Stimulated activated CD4-positive, alpha-beta T cell treated with anti-CD3 and anti-CD28 coated beads, Interleukin-2, amount 100 ng/mL, for 4 hours (primary cell): ENCODE data around the gene FAM184B.

Source experiments
- DNase-seq: peaks from one replicate; pipeline ENCODE4 v3.0.0-alpha.2; 2020; ENCODE audit warnings: low read depth

The FAM184B gene

DNA sequence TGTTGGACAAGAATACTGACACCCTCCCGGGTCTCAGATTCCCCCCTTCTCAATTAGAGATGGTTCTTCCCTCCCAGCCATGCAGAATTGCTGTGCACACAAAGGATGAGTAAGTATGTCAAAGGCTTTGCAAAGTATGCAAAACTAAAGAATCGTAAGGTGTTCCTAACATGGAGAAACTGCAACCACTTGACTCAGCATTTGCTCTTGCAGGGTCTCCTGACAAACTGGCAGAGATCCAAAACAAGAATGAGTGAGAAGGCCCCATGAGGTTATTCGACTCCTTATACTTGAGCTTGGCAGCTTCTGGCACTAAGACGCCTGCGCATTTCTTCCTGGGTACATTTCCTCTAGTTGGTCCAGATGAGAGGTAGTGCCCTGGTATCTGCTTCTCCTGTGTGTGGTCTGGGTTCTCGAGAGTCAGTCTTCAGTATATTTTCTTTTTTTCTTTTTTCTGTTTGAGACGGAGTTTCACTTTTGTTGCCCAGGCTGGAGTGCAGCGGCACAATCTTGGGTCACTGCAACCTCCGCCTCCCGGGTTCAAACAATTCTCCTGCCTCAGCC is 8.2 kb downstream of the FAM184B start:
- no peak for DNase-seq

GRCh38 chr4:17771284-17771908 is 10.0 kb downstream of the FAM184B start:
- no peak for DNase-seq

DNA sequence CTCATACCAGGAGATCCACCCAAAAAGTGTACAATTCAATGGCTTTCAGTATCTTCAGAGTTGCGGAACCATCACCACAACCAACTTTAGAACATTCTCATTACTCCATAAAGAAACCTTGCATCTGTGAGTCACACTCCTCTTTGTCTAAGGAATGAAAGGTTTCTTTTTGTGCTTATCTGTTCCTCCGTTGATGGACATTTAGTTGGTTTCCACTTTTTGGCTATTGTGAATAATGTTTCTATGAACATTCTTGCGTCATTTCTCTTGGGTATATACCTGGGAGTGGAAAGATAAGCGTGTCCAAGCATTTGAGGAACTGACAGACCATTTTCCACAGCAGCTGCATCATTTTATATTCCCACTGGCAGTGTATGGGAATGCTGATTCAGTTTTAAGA is 10.6 kb downstream of the FAM184B start:
- no peak for DNase-seq

DNA sequence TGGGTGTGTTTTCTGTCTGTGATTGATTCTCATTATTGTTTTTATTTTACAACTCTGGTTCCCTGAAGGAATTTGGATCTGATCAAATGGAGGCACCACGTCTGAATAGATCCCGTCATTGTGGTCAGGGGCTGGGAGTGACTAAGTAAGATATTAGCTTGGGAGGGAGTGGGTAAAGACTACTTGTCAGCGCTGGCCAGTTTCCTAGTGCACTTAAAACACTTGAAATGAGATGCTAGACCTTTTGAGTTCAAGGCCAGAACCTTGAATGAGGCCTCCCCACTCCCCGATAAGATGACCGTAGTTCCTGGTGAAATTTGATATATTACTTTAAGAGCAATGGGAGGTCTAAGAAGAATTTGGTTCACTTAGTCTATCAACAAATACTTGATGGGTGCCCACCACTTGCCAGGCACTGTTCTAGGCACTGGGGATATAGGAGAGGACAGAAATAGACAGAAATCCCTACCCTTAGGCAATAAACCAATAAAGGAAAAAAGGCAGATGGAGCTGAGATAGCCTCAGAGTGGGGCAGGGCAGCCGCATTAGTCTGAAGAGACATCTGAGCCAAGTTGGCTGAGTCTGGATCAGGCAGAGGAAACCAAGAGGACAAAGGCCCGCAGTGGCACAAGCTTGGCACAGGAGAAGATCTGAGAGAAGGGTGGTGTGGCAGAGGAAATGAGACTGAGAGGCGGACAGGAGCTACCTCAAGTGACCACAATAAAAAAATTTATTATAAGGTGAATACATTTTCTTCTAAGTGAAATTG is 11.8 kb downstream of the FAM184B start:
- DNase-seq: no peak

GRCh38 chr4:17766826-17767458 is 14.5 kb downstream of the FAM184B start:
- no peak for DNase-seq

DNA sequence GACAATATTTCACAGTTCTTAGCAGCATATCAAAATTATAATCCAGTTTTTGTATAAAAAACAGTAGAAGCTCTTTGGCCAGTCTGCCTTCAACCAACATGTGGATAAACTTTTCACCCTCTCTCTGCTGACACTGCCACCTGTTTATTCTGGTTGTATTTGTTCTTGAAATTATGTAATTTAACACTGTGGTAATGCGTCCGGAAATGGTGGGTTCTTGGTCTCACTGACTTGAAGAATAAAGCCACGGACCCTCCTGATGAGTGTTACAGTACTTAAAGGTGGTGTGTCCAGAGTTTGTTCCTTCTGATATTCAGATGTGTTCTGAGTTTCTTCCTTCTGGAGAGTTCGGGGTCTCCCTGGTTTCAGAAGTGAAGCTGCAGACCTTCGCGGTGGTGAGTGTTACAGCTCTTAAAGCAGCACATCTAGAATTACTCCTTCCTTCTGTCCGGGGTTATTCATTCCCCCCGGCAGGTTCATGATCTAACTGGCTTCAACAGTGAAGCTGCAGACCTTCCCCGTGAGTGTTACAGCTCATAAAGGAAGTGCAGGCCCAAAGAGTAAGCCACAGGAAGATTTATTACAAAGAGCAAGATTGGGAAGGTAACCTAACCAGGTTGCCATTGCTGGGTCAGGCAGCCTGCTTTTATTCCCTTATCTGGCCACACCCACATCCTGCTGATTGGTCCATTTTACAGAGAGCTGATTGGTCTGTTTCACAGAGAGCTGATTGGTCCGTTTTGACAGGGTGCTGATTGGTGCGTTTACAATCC is 15.7 kb downstream of the FAM184B start:
- DNase-seq: no peak

DNA sequence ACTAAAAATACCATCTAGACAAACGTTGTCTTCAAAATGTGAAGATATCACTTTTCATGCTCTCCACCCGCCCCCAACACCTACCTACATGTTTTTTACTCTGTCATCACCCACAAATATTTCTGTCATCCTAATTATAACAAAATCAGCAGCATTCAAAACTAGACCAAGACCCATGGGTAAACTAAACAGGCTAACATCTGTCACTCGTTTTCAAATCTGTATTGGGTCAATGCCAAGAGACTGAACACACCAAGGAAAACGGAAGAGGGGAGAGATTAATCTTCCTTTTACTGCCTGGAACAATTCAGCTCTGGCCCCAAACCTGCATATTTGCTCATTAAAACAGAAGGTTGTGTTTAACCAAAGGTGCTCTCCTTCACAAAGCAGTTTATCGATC is 17.5 kb downstream of the FAM184B start:
- DNase-seq: no peak

DNA sequence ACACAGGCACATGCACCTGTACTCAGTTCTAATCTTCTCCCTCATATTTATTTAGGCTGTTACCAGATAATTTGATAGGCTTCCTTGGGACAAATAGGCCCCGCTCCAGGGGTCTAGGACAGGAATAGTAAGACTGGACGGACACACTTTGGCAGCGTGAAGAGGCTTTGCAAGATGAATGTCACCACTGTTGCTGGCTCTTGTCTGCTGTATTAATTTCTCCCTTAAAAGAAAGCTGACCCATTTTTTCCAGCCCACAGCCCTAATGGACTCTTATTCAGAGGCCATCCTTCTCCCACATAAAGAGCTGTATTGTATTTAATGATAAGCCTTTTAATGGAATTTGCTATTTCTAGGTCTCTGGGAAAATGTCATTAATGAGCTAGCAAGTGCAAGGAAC is 18.0 kb downstream of the FAM184B start:
- no peak for DNase-seq

DNA sequence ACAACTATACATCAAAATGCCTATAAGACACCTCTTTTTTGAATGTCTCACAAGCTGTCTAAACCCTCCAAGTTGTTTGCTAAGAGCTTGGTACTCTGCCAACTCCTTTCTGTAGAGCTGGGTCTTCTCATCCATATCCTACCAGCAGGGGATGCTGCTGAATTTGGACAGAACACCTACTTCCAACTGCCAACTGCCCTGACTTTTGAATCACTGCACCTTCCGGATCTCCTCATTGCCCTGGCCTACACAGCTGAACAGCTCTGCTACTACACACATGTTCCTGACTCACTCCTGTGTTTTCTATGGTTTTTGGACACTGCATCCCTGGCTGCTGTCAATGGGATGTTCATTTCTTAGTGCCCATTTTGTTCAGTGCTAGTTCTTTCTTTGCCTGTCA is 18.7 kb downstream of the FAM184B start:
- no peak for DNase-seq

DNA sequence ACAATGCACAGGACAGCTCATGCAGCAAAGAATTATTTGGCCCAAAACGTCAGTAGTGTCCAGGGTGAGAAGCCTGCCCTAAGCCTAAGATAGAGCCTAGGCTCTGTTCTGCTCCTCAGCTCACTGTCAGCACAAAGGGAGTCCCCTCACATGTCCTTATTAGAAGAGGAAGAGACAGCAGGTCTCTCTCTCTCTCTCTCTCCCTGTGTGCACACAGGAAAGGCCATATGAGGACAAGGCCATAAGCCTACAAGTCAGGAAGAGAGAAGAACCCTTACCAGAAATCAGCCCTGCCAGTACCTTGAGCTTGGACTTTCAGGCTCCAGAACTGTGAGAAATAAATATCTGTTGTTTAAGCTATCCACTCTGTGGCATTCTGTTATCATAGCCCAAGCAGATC is 20.4 kb downstream of the FAM184B start:
- no peak for DNase-seq

- no peak for DNase-seq
These were observed 20.8 kb downstream of the FAM184B start for GRCh38 chr4:17760626-17761025.

DNA sequence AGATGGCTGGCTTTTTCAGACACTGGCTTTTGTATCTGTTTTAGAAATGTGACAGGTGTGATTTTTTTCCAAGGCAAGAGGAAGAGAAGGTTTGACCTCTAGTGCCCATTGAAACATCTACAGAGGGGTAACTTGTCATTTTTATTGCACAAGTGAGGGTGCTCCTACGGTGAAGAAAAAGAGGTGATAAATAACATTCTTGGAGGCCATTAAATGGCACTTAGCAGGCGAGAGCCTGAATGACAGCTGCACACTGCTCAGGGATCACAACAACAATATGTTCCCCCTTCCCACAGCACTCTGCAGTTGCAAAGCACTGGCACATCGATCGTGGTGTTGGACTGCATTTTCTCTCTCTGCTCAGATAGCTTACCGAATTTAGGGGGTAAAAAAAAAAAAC is 22.9 kb downstream of the FAM184B start:
- no peak for DNase-seq

- no peak for DNase-seq
These were observed 23.8 kb downstream of the FAM184B start for GRCh38 chr4:17757621-17758020.

DNA sequence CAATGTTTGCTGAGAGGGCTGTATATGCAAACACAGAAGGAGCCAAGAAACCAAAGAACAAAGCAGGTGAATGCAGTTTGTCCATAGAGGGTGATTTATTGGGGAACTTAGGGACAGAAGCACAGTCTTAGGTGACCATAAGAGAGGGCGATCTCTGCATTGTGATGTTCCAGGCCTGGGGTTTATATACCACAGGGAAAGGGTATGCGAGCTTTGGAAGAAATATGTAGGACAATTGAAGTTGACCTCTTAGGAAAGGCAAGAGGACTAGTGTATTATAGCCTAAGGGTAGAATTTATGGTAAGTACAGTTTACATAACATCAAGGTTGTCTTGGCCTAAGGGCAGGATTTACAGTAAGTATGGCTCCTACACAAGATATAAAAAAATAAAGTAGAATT is 27.8 kb downstream of the FAM184B start:
- DNase-seq: no peak

GRCh38 chr4:17740702-17741101 is 40.7 kb downstream of the FAM184B start:
- DNase-seq: no peak

GRCh38 chr4:17736484-17736883 is 44.9 kb downstream of the FAM184B start:
- DNase-seq: no peak

- DNase-seq: no peak
These were observed 54.5 kb downstream of the FAM184B start for GRCh38 chr4:17726911-17727310.

GRCh38 chr4:17723648-17724047 is 57.8 kb downstream of the FAM184B start:
- no peak for DNase-seq

- DNase-seq: no peak
These were observed 59.1 kb downstream of the FAM184B start for GRCh38 chr4:17722356-17722700.

GRCh38 chr4:17721496-17722355 is 59.7 kb downstream of the FAM184B start:
- no peak for DNase-seq

DNA sequence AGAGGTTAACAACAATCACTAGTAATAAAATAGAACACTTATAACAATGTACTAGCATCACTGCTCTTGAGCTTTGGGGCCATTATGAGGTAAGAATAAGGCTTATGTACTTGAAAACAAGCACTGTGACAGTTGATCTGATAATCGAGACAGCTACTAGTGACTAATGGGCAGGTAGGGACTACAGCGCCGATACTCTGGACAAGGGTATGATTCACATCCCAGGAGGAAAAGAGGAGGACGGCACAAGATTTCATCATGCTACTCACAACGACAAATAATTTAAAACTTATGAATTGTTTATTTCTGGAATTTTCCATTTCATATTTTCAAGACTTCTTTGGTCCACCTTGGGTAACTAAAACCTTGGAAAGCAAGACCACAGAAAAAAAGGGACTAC is 62.3 kb downstream of the FAM184B start:
- no peak for DNase-seq

- DNase-seq: no peak
These were observed 63.0 kb downstream of the FAM184B start for GRCh38 chr4:17718471-17718870.
